Fibroblast of skin of scalp (primary cell): ENCODE data around the gene WLS.
"Not testable (repeated sequence)": the region's sequence is repeated elsewhere in the genome, so short reads cannot be mapped to it uniquely, and the experiment has no call there.

ENCODE experiments used
- DNase-seq: peaks from one replicate; pipeline ENCODE4 v3.0.0-alpha.2; 2013

The WLS gene

DNA sequence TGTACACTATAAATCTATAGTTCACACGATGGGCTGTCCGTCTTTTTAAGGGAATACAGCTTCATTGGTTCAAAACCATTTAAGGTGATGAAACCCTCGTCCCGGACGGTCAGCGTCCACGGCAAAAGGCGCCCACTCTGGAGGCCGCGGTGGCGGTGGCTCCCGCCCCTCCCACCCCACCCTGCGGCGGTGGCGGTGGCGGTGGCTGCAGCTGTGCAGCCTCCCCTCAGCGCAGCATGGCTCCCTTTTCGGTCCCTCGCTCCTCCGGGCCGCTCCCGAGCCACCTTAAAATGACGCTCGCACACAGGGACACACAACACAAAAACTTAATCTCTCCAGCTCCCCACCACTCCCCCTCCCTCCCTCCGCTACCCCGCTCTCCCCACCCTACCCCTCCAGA is 69.1 kb downstream of the WLS start:
- DNase-seq: no peak

DNA sequence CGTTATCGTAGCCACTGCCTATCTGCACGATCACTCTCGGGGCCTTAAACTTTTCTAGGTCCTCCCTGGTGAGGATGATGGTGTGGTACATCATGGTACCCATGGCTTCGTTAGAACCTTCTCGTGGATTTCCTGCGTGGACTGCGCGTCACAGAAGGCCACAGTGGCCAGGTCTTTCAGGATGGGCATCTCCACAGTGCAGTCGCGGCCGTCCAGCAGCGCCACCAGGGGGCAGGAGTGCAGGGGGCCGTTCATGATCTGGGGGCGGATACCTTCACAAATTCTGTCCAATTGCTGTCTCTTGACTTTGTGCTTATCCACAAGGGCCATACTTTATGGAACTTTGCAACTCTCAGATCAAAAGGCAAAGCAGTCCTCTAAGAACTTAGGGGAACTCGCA is 69.6 kb downstream of the WLS start:
- no peak for DNase-seq

DNA sequence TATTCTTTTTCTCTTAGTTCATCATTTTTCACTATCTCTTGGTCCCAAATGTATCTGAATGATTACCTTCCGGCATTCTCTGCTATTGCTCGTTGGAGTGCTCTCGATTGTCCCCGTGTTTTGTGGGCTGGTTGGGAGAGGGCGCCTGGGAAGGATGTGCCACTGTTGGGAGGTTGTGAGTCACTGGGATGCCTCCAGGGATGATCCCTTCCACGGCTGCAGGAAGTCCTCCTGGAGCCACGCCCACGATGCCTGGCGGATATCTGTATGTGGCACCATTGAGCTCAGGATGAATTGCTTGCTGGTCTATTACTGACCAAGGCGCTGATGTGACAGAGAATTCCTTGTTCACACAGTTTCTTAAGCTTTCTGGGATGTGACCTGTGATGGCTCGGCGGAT is 70.7 kb downstream of the WLS start:
- not testable (repeated sequence) for DNase-seq

DNA sequence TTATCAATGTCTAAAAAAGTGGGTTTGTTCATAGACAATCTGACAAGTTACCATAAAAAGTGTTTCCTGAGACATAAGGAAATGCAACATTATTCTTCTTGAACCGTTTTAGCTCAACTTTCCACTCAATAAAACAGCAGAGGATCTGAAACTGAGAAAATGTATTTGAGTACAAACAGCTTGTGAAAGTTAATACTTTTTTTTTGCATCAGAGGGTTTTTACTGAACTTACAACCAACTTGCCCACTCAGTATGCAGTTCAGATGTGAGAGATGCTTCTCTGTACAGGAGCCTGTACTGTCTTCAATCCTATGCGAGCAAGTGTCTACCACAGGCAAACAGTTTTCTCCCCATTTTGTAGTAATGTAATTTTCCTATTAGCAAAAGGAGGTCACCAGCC is 71.4 kb downstream of the WLS start:
- not testable (repeated sequence) for DNase-seq

DNA sequence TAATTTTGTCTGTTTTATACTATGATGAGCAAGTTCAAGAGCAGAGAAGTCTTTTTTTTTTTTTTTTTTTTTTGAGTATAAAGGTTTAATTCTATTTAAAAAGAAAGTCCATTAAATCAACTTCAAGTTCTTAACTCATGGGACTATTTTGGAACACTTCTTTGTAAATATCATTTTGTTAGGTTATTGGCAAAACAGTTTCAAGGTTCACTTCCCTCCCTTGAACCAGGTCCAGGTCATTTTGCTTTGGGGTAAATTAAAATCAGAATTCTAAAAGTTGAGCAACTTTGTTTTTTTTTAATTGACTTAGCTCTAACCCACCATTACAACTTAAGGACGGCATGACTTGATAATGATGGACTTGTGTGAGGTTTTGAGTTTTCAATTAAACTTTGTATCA is 72.3 kb downstream of the WLS start:
- no peak for DNase-seq

DNA sequence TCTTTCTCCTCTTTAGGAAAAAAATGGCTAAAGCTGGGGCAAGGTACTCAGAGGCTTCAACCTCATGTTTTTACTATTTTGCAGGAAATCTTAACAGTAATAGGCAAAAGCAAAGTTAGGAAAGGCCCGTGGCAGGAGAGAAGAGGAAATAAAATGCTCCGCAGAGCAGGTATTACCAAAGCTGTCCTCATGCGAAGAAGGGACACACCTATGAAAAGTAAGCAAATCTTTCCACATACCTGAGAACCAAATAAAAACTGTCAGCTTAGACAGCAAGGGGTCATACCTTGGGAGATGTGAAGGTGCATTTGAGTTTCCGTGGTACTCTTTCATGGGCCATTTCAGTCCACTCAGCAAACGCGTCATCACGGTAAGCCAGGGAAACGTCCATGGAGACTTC is 73.5 kb downstream of the WLS start:
- no peak for DNase-seq

DNA sequence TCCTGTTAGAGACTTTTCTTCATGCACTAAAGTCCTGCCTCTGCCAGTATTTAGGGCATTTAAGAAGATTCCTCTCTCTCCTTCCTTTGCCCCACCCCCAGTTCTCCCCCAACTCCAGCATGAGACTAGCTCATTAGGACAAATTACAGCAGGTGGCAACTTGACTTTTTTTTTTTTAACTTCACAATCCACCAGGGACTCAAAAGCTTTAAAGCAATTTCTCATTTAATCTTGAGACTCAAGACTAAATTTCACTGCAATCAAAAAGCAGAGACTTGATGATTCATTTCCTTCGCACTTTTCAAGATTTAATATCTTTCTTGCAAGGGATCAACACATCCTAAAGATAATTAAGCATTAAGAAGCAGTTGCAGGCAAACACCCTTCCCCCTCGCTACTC is 74.9 kb downstream of the WLS start:
- DNase-seq: no peak

DNA sequence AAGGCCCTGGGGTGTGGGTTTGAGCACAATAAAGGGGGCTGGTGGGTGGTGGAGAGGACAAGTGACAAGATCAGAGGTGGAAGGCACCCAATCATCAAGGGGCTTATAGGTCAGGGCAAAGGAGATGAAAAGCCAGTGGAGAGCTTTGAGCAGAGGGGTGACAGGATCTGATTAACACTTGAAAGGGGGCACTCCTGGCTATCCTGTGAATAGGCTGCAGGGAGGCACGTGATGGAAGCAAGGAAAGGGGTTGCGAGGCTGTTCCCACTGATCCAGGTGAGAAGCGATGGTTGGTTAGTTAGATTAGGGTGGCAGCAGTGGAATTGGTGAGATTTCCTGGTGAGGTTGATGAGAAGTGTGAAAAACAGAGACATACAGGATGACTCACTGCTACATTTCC is 80.6 kb downstream of the WLS start:
- DNase-seq: no peak

DNA sequence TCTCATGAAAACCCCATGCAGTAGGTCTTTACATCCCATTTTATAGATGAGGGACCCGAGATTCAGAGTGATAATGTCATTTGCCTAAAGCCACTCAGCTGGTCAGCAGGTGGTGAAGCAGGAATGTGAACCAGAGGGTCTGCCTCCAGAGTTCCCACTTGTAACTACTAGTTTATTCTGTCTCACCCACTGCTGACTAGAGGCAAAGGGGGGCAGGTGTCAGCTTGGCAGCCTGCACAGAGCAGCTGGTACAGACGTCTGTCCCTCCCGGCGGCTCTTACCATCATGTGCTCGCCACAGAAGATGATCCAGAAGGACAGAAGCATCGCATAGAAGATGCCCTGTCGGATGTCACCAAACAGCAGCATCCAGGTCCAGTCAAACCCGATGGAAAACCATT is 82.4 kb downstream of the WLS start:
- DNase-seq: no peak

DNA sequence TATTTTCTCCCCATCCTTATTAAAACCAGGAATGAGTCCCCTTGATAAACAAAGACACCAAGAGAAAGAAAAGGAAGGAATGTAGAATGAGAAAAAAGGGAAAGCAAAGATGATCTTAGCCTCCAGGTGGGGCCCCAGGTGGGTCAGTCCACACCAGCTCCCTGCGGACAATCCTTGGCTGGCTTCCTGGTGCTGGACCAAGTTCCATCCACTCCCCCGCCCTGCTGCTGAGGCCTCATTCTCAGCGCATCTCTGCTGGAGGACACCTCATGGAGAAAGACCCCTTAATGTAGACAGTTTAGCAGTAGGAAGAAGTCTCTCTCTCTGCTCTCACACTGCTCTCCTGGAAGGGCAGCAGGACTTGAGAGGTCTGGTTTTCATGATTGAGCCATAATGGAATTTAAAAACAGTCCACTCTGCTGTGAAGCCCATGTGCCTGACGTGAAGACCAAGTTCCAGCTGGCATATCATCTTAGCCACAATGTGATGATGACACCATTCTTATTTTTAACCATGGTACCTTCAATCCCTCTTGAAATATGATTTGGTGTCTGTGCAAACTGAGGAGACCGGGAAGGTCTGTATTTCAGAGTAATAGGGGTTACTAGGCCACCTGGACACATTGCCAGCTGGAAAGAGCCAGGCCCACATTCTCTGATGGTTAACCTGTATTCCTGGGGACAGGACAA is 83.1 kb downstream of the WLS start:
- DNase-seq: no peak

DNA sequence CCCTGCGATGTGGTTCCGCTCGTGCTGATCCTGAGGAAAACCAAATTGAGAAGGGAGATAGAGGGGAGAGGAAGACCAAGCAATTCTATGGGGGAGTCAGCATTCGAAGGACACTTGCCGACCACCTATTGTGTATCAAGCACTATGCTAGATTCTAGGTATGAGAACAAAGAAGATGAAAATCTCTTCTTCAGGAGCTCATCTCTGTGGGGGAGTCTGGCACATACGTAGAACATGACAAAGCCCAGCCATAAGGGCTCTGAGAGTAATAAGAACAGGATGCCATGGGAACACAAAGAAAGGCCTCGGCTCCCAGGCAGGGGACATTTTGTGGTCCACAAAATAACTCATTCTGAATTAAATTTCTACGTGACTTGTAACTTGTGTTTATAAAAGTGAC is 83.7 kb downstream of the WLS start:
- DNase-seq: no peak

DNA sequence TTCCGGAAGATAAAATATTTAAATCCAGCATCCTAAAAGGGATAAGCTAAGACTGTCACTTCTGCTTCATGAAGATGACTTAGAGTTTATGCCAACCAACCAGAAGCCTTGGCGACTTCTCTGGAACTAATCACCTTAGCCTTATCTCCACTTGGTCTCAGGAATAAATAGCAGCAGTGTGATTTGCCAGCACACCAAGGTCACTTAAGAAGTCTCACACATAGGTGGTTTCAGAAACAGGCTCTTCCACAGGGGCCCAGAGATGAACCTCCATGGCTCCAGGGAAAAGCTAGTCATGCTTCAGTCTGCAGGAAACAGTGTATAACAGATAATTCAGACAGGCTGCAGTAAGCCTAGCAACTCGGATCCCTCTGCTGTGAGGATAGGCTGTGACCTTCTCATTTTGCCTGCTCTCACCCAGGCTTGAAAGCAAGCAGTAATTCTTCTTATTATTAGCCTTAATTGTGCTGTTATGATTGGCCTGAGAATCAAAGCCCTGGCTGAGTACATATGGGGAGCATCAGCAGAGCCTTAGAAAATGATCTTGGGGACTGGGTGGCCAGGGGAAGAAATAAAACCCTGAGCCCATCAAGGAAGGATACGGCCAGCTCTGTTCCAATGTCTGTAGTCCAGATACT is 84.7 kb downstream of the WLS start:
- DNase-seq: no peak

DNA sequence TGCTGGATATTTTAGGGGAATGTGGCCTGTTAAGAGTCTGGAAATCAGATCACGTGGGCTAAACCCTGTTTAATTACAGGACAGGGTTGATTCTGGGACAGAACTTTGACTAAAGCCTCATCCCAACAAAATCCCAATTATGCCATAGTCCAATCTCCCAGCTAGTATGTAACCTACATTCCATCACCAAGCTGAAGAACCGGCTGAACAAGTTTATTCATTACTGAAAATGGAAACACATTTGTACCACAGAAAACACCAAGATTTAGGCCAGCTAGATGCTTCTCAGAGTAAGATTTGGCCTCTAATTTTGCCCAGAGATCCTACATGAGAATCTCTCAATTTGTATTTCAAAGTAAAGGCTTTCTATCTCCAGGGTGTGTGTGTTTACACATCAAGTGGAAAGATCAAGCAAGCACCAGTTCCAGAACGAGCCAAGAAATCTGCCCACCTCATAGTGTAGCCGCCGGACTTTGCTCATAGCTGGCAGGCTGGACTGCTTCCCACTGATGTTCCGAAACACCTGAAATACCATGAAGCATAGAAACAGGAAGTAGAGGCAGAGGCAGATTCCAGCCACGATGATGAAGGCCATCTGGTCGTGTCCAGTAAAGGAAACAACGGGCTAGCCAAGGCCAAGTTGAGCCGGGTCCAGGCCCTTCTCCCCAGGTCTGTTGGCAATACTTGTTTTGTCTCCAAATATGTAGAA is 86.8 kb downstream of the WLS start:
- no peak for DNase-seq

DNA sequence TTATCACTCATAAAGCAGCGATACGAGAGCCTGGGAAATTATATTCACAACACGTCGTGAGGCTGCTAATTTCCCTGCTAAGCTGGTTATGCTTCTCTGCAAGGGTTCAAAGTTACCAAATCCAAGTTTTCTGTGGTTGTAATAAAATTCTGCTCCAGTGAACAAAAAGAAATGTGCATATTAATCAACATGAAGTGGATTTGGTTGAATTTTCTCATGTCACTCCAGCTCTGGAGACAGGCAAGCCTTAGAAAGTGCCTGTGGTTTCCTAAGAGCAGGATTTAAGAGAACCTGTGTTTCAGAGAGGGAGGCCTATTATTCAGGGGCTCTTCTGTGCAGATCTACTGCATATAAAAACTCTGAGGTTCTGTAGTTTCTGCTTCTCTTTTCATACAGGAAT is 87.5 kb downstream of the WLS start:
- DNase-seq: no peak

DNA sequence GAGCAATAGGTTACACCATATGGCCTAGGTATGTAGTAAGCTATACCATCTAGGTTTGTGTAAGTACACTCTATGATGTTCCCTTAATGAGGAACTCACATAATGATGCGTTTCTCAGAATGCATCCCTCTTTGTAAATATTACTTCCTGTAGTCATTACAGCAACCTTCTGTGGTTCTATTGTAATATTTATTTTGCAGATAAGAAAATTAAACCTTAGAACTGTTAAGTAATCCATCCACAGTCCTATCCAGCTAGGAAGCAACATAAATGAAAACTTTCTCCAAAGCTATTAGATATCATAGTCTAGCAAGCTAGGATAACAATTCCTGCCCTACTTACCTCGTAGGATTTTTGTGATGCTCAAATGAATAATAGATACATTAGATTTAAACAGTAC is 88.7 kb downstream of the WLS start:
- DNase-seq: no peak

DNA sequence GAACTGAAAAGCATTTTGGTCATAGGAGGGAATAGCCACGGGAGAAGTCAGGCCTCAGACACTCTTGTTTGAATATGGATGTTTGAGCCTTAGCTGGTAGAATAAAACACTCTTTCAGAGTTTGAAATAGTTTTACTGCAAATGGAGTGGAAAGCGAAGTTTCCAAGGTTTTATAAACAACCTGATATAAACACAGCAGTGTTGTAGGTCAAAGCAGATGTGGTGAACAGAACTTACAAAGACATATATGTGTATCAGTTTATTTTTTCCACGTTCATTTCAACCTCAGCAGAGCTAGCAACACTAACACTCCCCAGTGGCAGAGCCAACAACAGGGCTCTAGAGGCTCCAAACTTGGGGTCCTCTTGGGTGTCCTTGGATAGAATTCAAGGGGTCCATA is 89.9 kb downstream of the WLS start:
- DNase-seq: no peak

DNA sequence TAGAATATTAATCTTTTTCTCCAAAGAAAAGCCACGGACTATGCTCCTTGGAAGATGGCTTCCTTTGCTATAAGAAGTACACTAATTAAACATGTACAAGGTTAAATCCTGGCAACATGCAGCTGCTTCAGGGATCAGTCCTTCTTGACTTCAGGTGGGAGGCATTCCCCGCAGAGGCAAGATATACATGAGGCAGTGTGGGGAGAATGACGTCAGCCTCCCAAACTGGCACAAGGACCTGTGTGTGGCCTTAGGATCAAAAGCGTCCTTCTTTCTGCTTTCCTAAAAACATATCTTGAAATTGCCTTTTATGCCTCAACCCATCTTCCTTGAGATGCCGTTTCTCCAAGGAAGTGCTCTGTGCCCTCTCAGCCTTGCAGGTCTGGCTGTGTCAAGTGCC is 90.3 kb downstream of the WLS start:
- DNase-seq: no peak

DNA sequence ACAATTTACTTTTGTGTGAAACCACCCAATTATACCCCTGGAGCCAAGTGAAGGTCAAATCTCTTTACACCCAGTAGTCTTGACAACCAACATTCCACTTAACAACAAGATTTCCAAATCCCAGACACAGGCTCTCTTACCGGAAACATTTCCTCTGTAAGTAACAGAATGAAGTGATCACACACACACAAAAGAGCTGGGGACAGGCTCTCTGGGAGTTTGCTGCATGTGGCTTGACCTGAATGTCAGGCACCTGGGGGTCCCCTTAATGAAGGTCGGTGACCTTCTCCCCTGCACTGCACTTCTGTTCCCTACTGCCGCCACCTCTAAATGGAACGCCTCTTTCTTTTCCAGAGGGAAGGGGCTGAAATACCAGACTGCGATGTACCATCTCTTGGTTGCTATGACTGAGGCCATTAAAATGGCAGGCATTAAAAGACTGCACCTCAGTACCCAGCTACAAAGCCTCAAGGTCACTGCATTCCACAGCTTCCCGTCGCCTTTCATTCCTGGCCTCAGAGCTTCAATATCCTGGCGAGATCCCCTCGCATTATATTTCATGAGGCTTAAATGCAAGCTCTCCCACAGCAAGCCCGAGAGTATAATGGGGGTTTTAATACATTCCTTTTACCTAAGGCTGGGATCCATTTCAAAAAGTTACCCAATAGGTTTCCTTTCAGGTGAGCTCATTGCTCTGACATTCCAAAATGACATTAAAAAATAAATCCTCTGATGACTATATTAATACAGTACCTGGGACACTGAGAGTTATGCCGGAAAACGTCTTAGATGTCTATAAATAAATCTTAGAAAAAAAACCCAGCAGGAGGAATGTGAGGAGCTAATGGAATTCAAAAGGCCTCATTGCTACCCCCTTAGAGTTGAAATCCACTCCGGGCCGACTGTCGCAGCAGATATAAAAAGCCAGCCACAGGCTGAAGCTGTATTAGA is 91.0 kb downstream of the WLS start:
- DNase-seq: peak; percentile 41

DNA sequence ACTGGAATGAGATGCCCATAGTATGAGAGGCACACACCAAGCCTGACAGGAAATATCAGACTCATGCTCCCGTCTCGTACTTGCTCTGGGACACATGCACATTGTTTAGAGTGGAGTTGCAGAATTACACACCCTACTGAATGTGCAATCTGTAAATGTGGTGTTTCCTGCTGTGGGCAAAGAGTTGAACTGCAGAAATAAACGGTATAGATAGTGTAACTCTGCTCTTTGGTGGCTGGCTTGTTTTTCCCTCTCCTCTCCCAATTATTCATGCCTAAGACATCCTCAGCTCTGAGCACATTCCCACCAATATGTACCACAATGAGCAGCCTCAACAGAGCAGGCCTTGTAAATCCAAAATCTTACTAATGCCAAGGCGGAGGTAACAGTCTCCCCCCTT is 91.8 kb downstream of the WLS start:
- DNase-seq: peak; percentile 17

DNA sequence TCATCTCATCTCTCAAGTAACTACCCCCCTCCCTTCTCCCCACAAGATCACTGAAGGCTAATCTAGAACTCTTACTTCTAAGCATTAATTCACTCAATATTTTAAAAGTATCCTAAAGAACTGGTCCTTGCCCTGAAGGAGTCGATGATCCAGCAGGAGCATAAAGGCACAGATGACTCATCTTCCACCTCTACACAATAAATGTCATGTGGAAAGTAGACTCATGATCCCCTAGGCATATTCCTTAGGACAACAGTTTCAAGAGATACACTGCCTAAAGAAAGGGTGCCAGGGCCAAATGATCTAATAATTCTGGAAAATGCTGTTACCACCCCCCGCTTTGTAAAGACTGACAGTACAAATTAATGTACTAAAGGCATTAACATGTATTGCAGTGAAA is 96.1 kb downstream of the WLS start:
- DNase-seq: no peak

DNA sequence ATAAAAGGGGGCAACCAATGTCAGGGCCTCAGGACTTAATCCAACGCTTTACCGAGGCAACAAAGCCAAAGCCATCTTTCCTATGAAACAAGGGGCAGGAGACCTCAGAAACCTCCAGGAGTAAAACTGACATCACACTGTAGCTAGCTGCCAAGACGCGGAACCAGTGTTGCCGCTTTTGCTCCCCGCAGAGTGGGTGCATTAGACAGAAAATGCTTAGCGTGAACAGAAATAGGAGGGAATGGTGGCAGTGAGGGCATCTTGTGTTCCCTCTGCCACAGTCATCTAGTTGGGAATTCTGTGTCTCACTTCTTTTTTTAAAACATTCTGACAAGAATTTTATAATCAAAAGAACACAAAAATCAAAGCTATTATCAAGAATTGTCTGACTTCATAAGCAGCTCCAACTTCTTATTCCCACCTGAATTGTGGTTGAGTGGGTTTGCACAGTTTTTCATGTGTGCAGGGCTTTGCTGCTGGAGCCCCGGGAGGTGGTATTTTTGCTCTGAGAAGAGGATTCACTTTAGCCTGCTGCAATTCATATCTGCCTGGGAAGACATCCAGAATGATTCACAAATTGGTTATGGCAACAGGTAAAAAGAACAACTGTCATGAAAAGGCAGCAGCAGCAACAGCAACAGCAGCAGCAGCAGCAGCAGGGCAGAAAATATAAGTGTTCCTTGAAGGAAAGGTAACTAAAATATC is 99.7 kb downstream of the WLS start:
- DNase-seq: peak; percentile 14

DNA sequence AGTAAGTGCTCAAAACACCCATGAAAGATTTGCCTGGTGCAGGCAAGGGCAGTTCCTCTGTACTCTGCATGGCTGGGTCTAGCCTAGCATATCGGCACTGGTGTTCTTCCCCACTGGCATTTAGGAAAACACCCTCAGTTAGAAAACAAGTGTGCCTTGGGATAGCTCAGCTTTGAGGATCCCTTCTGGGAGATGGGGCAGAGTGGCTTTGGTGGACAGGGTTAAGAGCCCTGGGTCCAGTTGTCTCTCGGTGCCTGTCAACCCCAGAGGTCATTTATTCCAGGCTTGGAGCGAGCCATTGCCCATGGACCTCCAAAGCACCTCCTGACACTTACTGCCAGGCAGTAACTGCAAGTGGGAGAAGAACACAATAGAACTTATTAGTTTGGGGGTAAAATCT is 101.1 kb downstream of the WLS start:
- DNase-seq: no peak
